Measurements from ENCODE around the gene ARHGEF12.

- TF ChIP-seq EP300 (IDR thresholded peaks at IDR 0.05; ENCODE audit: low read depth), result no peak
- no peak for TF ChIP-seq POLR2A (IDR thresholded peaks at IDR 0.05)
- TF ChIP-seq POLR2AphosphoS5 (IDR thresholded peaks at IDR 0.05), result no peak
- no peak for TF ChIP-seq CTCF (IDR thresholded peaks at IDR 0.05)
Measured at GRCh38 chr11:120344302-120345004, 8.2 kb downstream of the ARHGEF12 start.

All from transverse colon (tissue), 4 donors.